Loucy (cell line): ENCODE results near the gene KCNJ5.

ENCODE experiments used
- CTCF ChIP-seq: fragments of 200-600 bp; sonication (generic); conservative IDR thresholded peaks from 2 replicates; pipeline ENCODE4 v1.5.1; 2014; ENCODE audit warnings: mild to moderate bottlenecking, antibody characterized with exemption, low read length
- EZH2phosphoT487 ChIP-seq: fragments of 200-600 bp; IDR thresholded peaks from 2 replicates; pipeline ENCODE4 v1.6.1; 2018; ENCODE audit warnings: antibody characterized with exemption, mild to moderate bottlenecking, moderate library complexity, borderline replicate concordance

DNA sequence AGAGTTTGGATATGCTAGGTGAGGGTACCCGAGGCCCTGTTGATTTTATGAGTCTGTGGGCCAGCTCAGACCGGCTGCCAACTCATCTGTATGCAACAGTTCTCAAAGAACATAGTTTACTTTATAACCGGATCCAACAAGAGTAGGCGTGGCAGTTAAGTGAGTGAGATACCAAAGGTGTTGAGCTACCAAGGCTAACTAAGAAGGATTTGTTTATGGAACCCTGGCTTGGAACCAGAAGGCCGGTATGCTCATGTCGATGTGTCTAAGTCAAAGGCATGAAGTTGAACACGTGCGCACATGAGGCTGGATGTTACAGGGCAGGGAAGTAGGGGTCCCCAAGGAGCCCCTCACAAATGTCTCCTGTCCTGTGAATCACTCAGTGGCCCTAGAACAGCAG lies 23.9 kb upstream of the KCNJ5 start, which contains the start of gene KCNJ1:
- no peak for TF ChIP-seq CTCF
- no peak for TF ChIP-seq EZH2phosphoT487
